SK-N-SH (cell line): ENCODE results near the gene ECI1. TPM values are rescaled to one million over a fixed set of nuclear protein-coding genes. Genes with fewer than 3 reads are reported as not detected.

Experiments
- CTCF ChIA-PET: fragments of 300-600, 350-600 bp; formaldehyde crosslinking; extraction: SDS; loops from one replicate; lab custom pipeline; 2021; lab: Yijun Ruan, JAX
- POLR2A ChIA-PET: fragments of 350-600 bp; sonication (Branson Sonifier 250); formaldehyde crosslinking; extraction: SDS; loops from one replicate; lab custom pipeline; 2020; ENCODE audit warnings: antibody characterized with exemption, inconsistent platforms; lab: Yijun Ruan, JAX
- DNase-seq: peaks from one replicate; pipeline ENCODE4 v3.0.0; 2012
- H2AFZ ChIP-seq: fragments of 200-600 bp; sonication (generic); 2 replicates; pipeline ENCODE4 v1.8.1; 2016; ENCODE audit warnings: antibody characterized with exemption, mild to moderate bottlenecking, low read depth
- H3F3A ChIP-seq: fragments of 200-600 bp; sonication (generic); replicated peaks from 2 replicates; pipeline ENCODE3; 2016; ENCODE audit warnings: antibody characterized with exemption, mild to moderate bottlenecking; ENCODE audit not compliant: insufficient read depth
- H3K27ac ChIP-seq, 2 experiments: fragments of 200-500 bp in 1 of 2; fragments of 200-600 bp in 1 of 2; sonication (Bioruptor generic) in 1 of 2; sonication (generic), shearing (Covaris generic) in 1 of 2; 2 replicates each; pipeline versions ENCODE4 v1.5.1 to v1.6.1; 2014 to 2016; ENCODE audit warnings: low read depth in 2 of 2, inconsistent platforms in 1 of 2, low read length in 1 of 2, mild to moderate bottlenecking in 1 of 2, mixed read lengths in 1 of 2
- H3K27me3 ChIP-seq: fragments of 200-600 bp; sonication (generic), shearing (Covaris generic); 2 replicates; pipeline ENCODE4 v1.6.1; 2016; ENCODE audit warnings: mixed run types; ENCODE audit not compliant: insufficient read depth
- H3K36me3 ChIP-seq, 2 experiments: fragments of 200-500 bp in 1 of 2; fragments of 200-600 bp in 1 of 2; sonication (Bioruptor generic) in 1 of 2; sonication (generic) in 1 of 2; replicated peaks in 1 of 2; 2 replicates each; pipeline versions ENCODE3 to v1.5.1; 2014 to 2016; ENCODE audit warnings: low read length in 1 of 2, mild to moderate bottlenecking in 1 of 2; ENCODE audit not compliant: insufficient read depth in 2 of 2, control insufficient read depth in 1 of 2
- H3K4me1 ChIP-seq, 2 experiments: fragments of 200-500 bp in 1 of 2; fragments of 200-600 bp in 1 of 2; sonication (Bioruptor generic) in 1 of 2; sonication (generic), shearing (Covaris generic) in 1 of 2; 2 replicates each; pipeline versions ENCODE4 v1.5.1 to v1.6.1; 2014 to 2016; ENCODE audit warnings: low read depth in 1 of 2, low read length in 1 of 2, mixed run types in 1 of 2; ENCODE audit not compliant: insufficient read depth in 2 of 2, control insufficient read depth in 1 of 2
- H3K4me2 ChIP-seq: fragments of 200-600 bp; sonication (generic), shearing (Covaris generic); 2 replicates; pipeline ENCODE4 v1.6.1; 2017; ENCODE audit warnings: mixed run types
- H3K4me3 ChIP-seq, 2 experiments: fragments of 200-500 bp in 1 of 2; fragments of 200-600 bp in 1 of 2; sonication (Bioruptor generic) in 1 of 2; sonication (generic), shearing (Covaris generic) in 1 of 2; 2 replicates each; pipeline versions ENCODE4 v1.5.1 to v1.8.1; 2014 to 2016; ENCODE audit warnings: low read depth in 2 of 2, inconsistent platforms in 1 of 2, low read length in 1 of 2, mild to moderate bottlenecking in 1 of 2, mixed read lengths in 1 of 2, moderate library complexity in 1 of 2
- H3K79me2 ChIP-seq: fragments of 200-600 bp; sonication (generic); 2 replicates; pipeline ENCODE4 v1.8.1; 2017; ENCODE audit warnings: mild to moderate bottlenecking; ENCODE audit not compliant: insufficient read depth
- H3K9ac ChIP-seq: fragments of 200-600 bp; sonication (generic); 2 replicates; pipeline ENCODE4 v1.6.1; 2017; ENCODE audit warnings: mixed run types
- H3K9me2 ChIP-seq: fragments of 200-600 bp; sonication (generic); 2 replicates; pipeline ENCODE4 v1.6.1; 2017; ENCODE audit warnings: mixed run types
- H3K9me3 ChIP-seq: fragments of 200-600 bp; sonication (generic); 2 replicates; pipeline ENCODE4 v1.6.1; 2017; ENCODE audit warnings: mixed run types, mild to moderate bottlenecking, moderate library complexity
- H4K20me1 ChIP-seq: fragments of 200-600 bp; sonication (generic); 2 replicates; pipeline ENCODE4 v1.6.1; 2017; ENCODE audit warnings: mild to moderate bottlenecking, mixed run types; ENCODE audit not compliant: insufficient read depth
- CHD2 ChIP-seq: fragments of 150-350 bp; IDR thresholded peaks from 2 replicates; pipeline ENCODE4 v1.6.1; 2018; ENCODE audit warnings: low read length; ENCODE audit not compliant: partially characterized antibody
- CTCF ChIP-seq: fragments of 200-600 bp; sonication (generic); IDR thresholded peaks from 2 replicates; pipeline ENCODE4 v1.6.1; 2017; ENCODE audit warnings: antibody characterized with exemption, mild to moderate bottlenecking, moderate library complexity
- EP300 ChIP-seq, 2 experiments: IDR thresholded peaks; 2 replicates each; pipeline versions ENCODE4 v1.4.0 to v1.6.1; 2012; ENCODE audit warnings: borderline replicate concordance in 1 of 2, low read depth in 1 of 2, low read length in 1 of 2
- GABPA ChIP-seq: IDR thresholded peaks from 2 replicates; pipeline ENCODE4 v1.4.0; 2012; ENCODE audit warnings: low read depth, mild to moderate bottlenecking
- GATA2 ChIP-seq: sonication (generic); formaldehyde crosslinking; IDR thresholded peaks from 2 replicates; pipeline ENCODE4 v1.5.0; 2020; ENCODE audit warnings: mild to moderate bottlenecking, missing genetic modification reagents
- MAX ChIP-seq: IDR thresholded peaks from 2 replicates; pipeline ENCODE4 v1.4.0; 2012; ENCODE audit warnings: low read depth
- MXI1 ChIP-seq: IDR thresholded peaks from 2 replicates; pipeline ENCODE4 v1.6.1; 2012; ENCODE audit warnings: mild to moderate bottlenecking, low read depth, low read length, improper control_type of control experiment
- NRF1 ChIP-seq: IDR thresholded peaks from 2 replicates; pipeline ENCODE4 v1.6.1; 2012; ENCODE audit warnings: low read depth, mild to moderate bottlenecking, low read length
- POLR2AphosphoS5 ChIP-seq: IDR thresholded peaks from 2 replicates; pipeline ENCODE4 v1.6.1; 2012; ENCODE audit warnings: low read depth, low read length
- RAD21 ChIP-seq: IDR thresholded peaks from 2 replicates; pipeline ENCODE4 v1.6.1; 2012; ENCODE audit warnings: mild to moderate bottlenecking, low read length
- REST ChIP-seq: IDR thresholded peaks from 2 replicates; pipeline ENCODE4 v1.6.1; 2012; ENCODE audit warnings: mild to moderate bottlenecking, low read depth, low read length, moderate library complexity
- TAF1 ChIP-seq: IDR thresholded peaks from 2 replicates; pipeline ENCODE4 v1.6.1; 2012; ENCODE audit warnings: low read depth, mild to moderate bottlenecking, low read length, moderate library complexity, borderline replicate concordance
- YY1 ChIP-seq: IDR thresholded peaks from 2 replicates; pipeline ENCODE4 v1.4.0; 2012; ENCODE audit warnings: low read depth, mild to moderate bottlenecking
- ZBTB33 ChIP-seq: IDR thresholded peaks from 2 replicates; pipeline ENCODE4 v1.4.0; 2012; ENCODE audit warnings: low read depth, borderline replicate concordance
- WGBS: methylation state at CpG from one replicate; pipeline ENCODE4 v1.1.6; 2017; ENCODE audit warnings: low lambda C conversion rate; 5-methylcytosine and 5-hydroxymethylcytosine counted together
- polyA plus RNA-seq, 3 experiments: library from polyadenylated mRNA; depleted of rRNA; stranded (reverse); fragments of >200 nt; gene quantifications; 2 replicates each; pipeline ENCODE4 v1.2.3, GENCODE V29; 2012

ECI1 gene
- polyA plus RNA-seq, 1 of the 3 experiments (the other 2 are of a cell fraction): 61.8 TPM

GRCh38 chr16:2223942-2224486 is 27.4 kb downstream of the ECI1 start:
- POLR2A ChIA-PET: no interaction called here
- H3K79me2 ChIP-seq: peaks cover 50% of the 10 kb centered on the region

GRCh38 chr16:2223221-2223941 is 28.0 kb downstream of the ECI1 start, which contains the start of gene E4F1:
TSS of gene E4F1 (plus strand) at chr16:2223591. CDS start at chr16:2223614, 23 bp downstream.
- H3K9me2 ChIP-seq: no peaks in the 10 kb centered on the region
- WGBS: 1% methylated on average over 27 of the region's 82 CpGs
- H3K4me2 ChIP-seq: peak within 1 kb of the TSS; percentile 91
- H3K27me3 ChIP-seq: no peaks in the 10 kb centered on the region
- H3K4me3 ChIP-seq: peak within 1 kb of the TSS; percentile 72 to 96
- peaks cover 48% of the 10 kb centered on the region for H3K79me2 ChIP-seq
- peaks cover 26% of the 10 kb centered on the region for H4K20me1 ChIP-seq
- H3K9me3 ChIP-seq: no peaks in the 10 kb centered on the region
- H3K9ac ChIP-seq: peak within 1 kb of the TSS; percentile 89
- H3K27ac ChIP-seq: peak within 1 kb of the TSS; percentile 62 to 75
- peak within 1 kb of the TSS; percentile 100 for H2AFZ ChIP-seq
- peak; percentile 99 for DNase-seq
- CTCF ChIA-PET: interaction anchor here (1.5 kb wide), 1 partner anchor 29 kb away, joined by 5 read pairs; no protein-coding TSS in a partner anchor
- no peaks in the 10 kb centered on the region for H3F3A ChIP-seq
- POLR2A ChIA-PET: no interaction called here
- H3K4me1 ChIP-seq: peaks cover 0 to 4% of the 10 kb centered on the region in 2 experiments; a peak in 1 of 4 replicates
- H3K36me3 ChIP-seq: peaks cover 0 to 5% of the 10 kb centered on the region in 2 experiments
- TF ChIP-seq EP300 (IDR thresholded peaks at IDR 0.05; ENCODE audit: borderline replicate concordance in 1 of 2, low read depth in 1 of 2, low read length in 1 of 2) (no peak), TAF1 (peak; percentile 92), REST (0 out of 2 replicates have a peak, but pooled peaks have one; percentile 20), NRF1 (no peak), GABPA (peak; percentile 42; the same call in 1 of the 2 replicates), POLR2AphosphoS5 (peak; percentile 85), GATA2 (CRISPR knock-in tag) (no peak), YY1 (peak; percentile 90), CHD2 (peak; percentile 90), MAX (peak; percentile 84), ZBTB33 (peak; percentile 52; the same call in 1 of the 2 replicates)

More at GRCh38 chr16:2223942-2224486, 27.4 kb downstream of the ECI1 start:
- peak overlapping the region; percentile 72 to 96 for H3K4me3 ChIP-seq
- peak overlapping the region; percentile 54 for H2AFZ ChIP-seq
- peaks cover 0 to 4% of the 10 kb centered on the region in 2 experiments; a peak in 1 of 4 replicates for H3K4me1 ChIP-seq
- TF ChIP-seq CTCF (peak; percentile 27; the same call in 1 of the 2 replicates), RAD21 (peak; percentile 52), MXI1 (no peak)
- WGBS: 2% methylated on average over 6 of the region's 22 CpGs
- H3K9me2 ChIP-seq: no peaks in the 10 kb centered on the region
- peak overlapping the region; percentile 89 for H3K9ac ChIP-seq
- H3K36me3 ChIP-seq: peaks cover 0 to 11% of the 10 kb centered on the region in 2 experiments
- peaks cover 30% of the 10 kb centered on the region for H4K20me1 ChIP-seq
- peak overlapping the region; percentile 91 for H3K4me2 ChIP-seq
- H3F3A ChIP-seq: no peaks in the 10 kb centered on the region
- peak; percentile 74 for DNase-seq
- no peaks in the 10 kb centered on the region for H3K27me3 ChIP-seq
- H3K27ac ChIP-seq: peak overlapping the region; percentile 62 to 75
- H3K9me3 ChIP-seq: no peaks in the 10 kb centered on the region
- CTCF ChIA-PET: interaction anchor here (0.6 to 1.5 kb wide), 3 partner anchors 26 to 1512 kb away, joined by 3 to 5 read pairs (median 4); no protein-coding TSS in a partner anchor
